Hepatocyte (in vitro differentiated cells): ENCODE measurements around the gene TOP3A. TPM values are rescaled to one million over a fixed set of nuclear protein-coding genes. Genes with fewer than 3 reads are reported as not detected.

Experiments used
- DNase-seq: peaks from one replicate; pipeline ENCODE4 v3.0.0-alpha.2; 2016; ENCODE audit warnings: low spot score
- H2AFZ ChIP-seq: fragments of 200-600 bp; sonication (generic); 2 replicates; pipeline ENCODE4 v1.6.0; 2016; ENCODE audit warnings: antibody characterized with exemption, mild to moderate bottlenecking
- H3K27ac ChIP-seq: fragments of 200-600 bp; sonication (generic); 2 replicates; pipeline ENCODE4 v1.5.1; 2016; ENCODE audit warnings: mild to moderate bottlenecking
- H3K27me3 ChIP-seq: fragments of 200-600 bp; sonication (generic); 2 replicates; pipeline ENCODE4 v1.6.1; 2016
- H3K36me3 ChIP-seq: fragments of 200-600 bp; sonication (generic); replicated peaks from 2 replicates; pipeline ENCODE4 v1.5.1; 2016; ENCODE audit warnings: low read depth; ENCODE audit not compliant: insufficient read depth
- H3K4me1 ChIP-seq: fragments of 200-600 bp; sonication (generic); 2 replicates; pipeline ENCODE4 v1.5.1; 2016; ENCODE audit warnings: mild to moderate bottlenecking, moderate library complexity; ENCODE audit not compliant: insufficient read depth
- H3K4me2 ChIP-seq: fragments of 200-600 bp; sonication (generic); 2 replicates; pipeline ENCODE4 v1.6.0; 2016
- H3K4me3 ChIP-seq: fragments of 200-600 bp; sonication (generic); 2 replicates; pipeline ENCODE4 v1.5.1; 2016; ENCODE audit warnings: mild to moderate bottlenecking
- H3K79me2 ChIP-seq: fragments of 200-600 bp; sonication (generic); 2 replicates; pipeline ENCODE4 v1.6.0; 2017; ENCODE audit warnings: mild to moderate bottlenecking
- H3K9me2 ChIP-seq: fragments of 200-600 bp; sonication (generic); replicated peaks from 2 replicates; pipeline ENCODE4 v1.6.0; 2017; ENCODE audit warnings: mild to moderate bottlenecking; ENCODE audit not compliant: insufficient read depth
- H3K9me3 ChIP-seq: fragments of 200-600 bp; sonication (generic); 2 replicates; pipeline ENCODE4 v1.5.1; 2016; ENCODE audit warnings: low read depth, mild to moderate bottlenecking
- H4K20me1 ChIP-seq: fragments of 200-600 bp; sonication (generic); 2 replicates; pipeline ENCODE4 v1.6.0; 2016; ENCODE audit warnings: mild to moderate bottlenecking; ENCODE audit not compliant: insufficient read depth, poor library complexity, severe bottlenecking
- EZH2 ChIP-seq: fragments of 200-600 bp; sonication (generic); IDR thresholded peaks from 2 replicates; pipeline ENCODE4 v1.6.1; 2016; ENCODE audit warnings: antibody characterized with exemption, mild to moderate bottlenecking, borderline replicate concordance
- EZH2phosphoT487 ChIP-seq: fragments of 200-600 bp; sonication (generic); IDR thresholded peaks from one replicate; pipeline ENCODE4 v1.6.1; 2018; ENCODE audit warnings: antibody characterized with exemption, mild to moderate bottlenecking, low read depth, moderate library complexity; ENCODE audit not compliant: unreplicated experiment, severe bottlenecking
- WGBS: methylation state at CpG from one replicate; pipeline ENCODE4 v1.1.6; 2016; ENCODE audit warnings: low lambda C conversion rate; ENCODE audit errors: missing lambda C conversion rate; 5-methylcytosine and 5-hydroxymethylcytosine counted together
- polyA plus RNA-seq: library from polyadenylated mRNA; unstranded; fragments of >200 nt; fragmentation: Nextera tagmentation; extraction: Ambion mirVana; gene quantifications from 2 replicates; pipeline ENCODE4 v1.2.1, GENCODE V29; 2016
- total RNA-seq: library from RNA; depleted of rRNA; stranded (reverse); fragments of >200 nt; gene quantifications from 2 replicates; pipeline ENCODE4 v1.2.3, GENCODE V29; 2014
- TF ChIP-seq, protein P1 (sequence below): fragments of 200-600 bp; sonication (generic); IDR thresholded peaks from 2 replicates; pipeline ENCODE4 v1.5.1; 2016; ENCODE audit warnings: antibody characterized with exemption, mild to moderate bottlenecking; ENCODE audit not compliant: poor library complexity

Gene TOP3A
- total and polyA plus RNA-seq, 2 experiments from 2014 or later: 15.5 to 24.3 TPM

DNA sequence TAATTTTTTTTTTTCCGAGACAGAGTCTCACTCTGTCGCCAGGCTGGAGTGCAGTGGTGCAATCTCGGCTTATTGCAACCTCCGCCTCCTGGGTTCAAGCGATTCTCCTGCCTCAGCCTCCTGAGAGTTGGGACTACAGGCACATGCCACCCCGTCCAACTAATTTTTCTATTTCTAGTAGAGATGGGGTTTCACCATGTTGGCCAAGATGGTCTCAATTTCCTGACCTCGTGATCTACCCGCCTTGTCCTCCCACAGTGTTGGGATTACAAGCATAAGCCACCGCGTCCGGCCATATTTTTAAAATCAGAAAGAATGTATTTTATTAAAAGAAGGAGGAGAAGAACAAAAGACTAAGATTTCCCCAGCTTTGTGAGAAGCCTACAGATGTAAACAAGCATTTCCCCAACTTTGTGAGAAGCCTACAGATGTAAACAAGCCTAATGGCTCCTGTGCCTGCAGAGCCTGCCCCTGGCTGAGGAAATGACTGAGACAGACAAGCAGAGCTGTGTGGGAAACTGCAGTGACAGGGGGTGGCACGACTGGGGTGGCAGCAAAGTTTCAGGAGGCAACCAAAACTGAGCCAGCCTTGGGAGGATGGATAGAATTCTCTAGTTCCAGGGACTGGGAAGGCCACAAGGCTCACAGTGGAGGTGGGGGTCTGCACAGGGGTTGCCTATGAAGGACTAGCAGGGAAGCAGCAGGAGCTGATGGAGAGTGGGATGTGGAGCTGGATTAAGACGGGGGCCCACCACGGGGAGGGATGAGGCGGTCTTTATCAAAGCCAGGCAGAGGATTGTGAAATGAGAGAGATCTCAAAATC, 22.9 kb downstream of the TOP3A start:
- Histone ChIP-seq H4K20me1 (no peaks in the 10 kb centered on the region), H3K27me3 (no peaks in the 10 kb centered on the region), H3K4me1 (no peaks in the 10 kb centered on the region), H3K4me2 (no peak overlapping the region), H2AFZ (no peak overlapping the region), H3K4me3 (no peak overlapping the region), H3K27ac (no peak overlapping the region), H3K79me2 (no peaks in the 10 kb centered on the region), H3K36me3 (no peaks in the 10 kb centered on the region), H3K9me3 (no peaks in the 10 kb centered on the region), H3K9me2 (no peaks in the 10 kb centered on the region)
- DNase-seq: no peak
- 86% methylated on average over 15 of the region's 15 CpGs for WGBS
- TF ChIP-seq EZH2phosphoT487: no peak
- TF ChIP-seq, protein P1, sequence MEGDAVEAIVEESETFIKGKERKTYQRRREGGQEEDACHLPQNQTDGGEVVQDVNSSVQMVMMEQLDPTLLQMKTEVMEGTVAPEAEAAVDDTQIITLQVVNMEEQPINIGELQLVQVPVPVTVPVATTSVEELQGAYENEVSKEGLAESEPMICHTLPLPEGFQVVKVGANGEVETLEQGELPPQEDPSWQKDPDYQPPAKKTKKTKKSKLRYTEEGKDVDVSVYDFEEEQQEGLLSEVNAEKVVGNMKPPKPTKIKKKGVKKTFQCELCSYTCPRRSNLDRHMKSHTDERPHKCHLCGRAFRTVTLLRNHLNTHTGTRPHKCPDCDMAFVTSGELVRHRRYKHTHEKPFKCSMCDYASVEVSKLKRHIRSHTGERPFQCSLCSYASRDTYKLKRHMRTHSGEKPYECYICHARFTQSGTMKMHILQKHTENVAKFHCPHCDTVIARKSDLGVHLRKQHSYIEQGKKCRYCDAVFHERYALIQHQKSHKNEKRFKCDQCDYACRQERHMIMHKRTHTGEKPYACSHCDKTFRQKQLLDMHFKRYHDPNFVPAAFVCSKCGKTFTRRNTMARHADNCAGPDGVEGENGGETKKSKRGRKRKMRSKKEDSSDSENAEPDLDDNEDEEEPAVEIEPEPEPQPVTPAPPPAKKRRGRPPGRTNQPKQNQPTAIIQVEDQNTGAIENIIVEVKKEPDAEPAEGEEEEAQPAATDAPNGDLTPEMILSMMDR: no peak
- TF ChIP-seq EZH2: no peak

- H3K4me2 ChIP-seq: no peak overlapping the region
- H2AFZ ChIP-seq: no peak overlapping the region
- no peaks in the 10 kb centered on the region for H3K4me1 ChIP-seq
- no peaks in the 10 kb centered on the region for H3K9me2 ChIP-seq
- H3K27ac ChIP-seq: no peak overlapping the region
- no peak for DNase-seq
- H3K9me3 ChIP-seq: no peaks in the 10 kb centered on the region
- H3K4me3 ChIP-seq: no peak overlapping the region
- no peaks in the 10 kb centered on the region for H3K36me3 ChIP-seq
- no peaks in the 10 kb centered on the region for H4K20me1 ChIP-seq
- WGBS: 98% methylated on average over 11 of the region's 11 CpGs
- TF ChIP-seq, protein P1: no peak
- TF ChIP-seq EZH2phosphoT487 (no peak), EZH2 (no peak)
- no peaks in the 10 kb centered on the region for H3K27me3 ChIP-seq
- H3K79me2 ChIP-seq: no peaks in the 10 kb centered on the region
Observed at GRCh38 chr17:18285296-18285695, 29.5 kb downstream of the TOP3A start.

- Histone ChIP-seq H3K4me1 (no peaks in the 10 kb centered on the region), H3K27ac (no peak overlapping the region), H3K36me3 (no peaks in the 10 kb centered on the region), H4K20me1 (no peaks in the 10 kb centered on the region), H3K79me2 (no peaks in the 10 kb centered on the region), H2AFZ (no peak overlapping the region), H3K27me3 (no peaks in the 10 kb centered on the region), H3K4me2 (no peak overlapping the region), H3K9me2 (no peaks in the 10 kb centered on the region), H3K9me3 (no peaks in the 10 kb centered on the region), H3K4me3 (no peak overlapping the region)
- TF ChIP-seq EZH2phosphoT487: no peak
- no peak for TF ChIP-seq EZH2
- TF ChIP-seq, protein P1: no peak
- WGBS: 96% methylated on average over 6 of the region's 6 CpGs
- DNase-seq: no peak
Observed at GRCh38 chr17:18281788-18282187, 33.0 kb downstream of the TOP3A start.
